PC-3 (cell line): ENCODE data around the gene ZNHIT6.

Experiments used
- EZH2 ChIP-seq: fragments of 300-600 bp; sonication (generic); IDR thresholded peaks from one replicate; pipeline ENCODE4 v1.6.1; 2017; ENCODE audit warnings: antibody characterized with exemption, mild to moderate bottlenecking, low read length; ENCODE audit not compliant: unreplicated experiment
- TF ChIP-seq, protein P1 (sequence below): fragments of 300-600 bp; sonication (generic); conservative IDR thresholded peaks from 2 replicates; pipeline ENCODE4 v1.5.1; 2017; ENCODE audit warnings: antibody characterized with exemption, low read depth, mild to moderate bottlenecking, low read length

DNA sequence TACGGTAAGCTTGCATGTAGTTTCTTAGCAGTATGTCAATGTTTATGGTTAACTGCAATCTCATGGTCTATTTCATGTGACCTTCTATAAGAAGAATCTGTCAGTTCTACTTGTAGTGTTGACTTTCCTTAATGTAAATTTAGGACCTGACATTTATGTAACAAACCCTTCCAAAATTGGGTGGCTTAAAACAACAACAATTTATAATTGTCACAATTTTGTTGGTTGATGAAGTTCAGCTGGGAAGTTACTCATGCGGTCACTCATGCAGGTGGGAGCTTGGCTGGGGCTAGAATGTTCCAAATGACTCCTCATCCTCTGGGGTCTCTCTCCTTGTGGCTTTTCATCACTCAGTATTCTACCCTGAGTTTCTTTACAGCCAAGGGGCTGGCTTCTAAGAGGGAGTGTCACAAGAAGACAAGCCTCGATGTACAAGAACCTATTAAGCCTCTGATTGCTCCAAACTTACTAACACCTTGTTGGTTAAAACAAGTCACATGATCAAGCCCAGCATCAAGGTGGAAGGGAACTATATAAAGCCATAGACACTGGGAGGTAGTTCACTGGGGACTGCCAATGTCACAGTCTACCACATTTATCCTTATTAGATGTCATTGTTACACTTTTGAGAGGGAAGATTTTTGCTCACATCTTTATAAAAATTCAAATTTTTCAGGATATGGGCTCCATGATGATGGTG is 103.8 kb downstream of the ZNHIT6 start:
- no peak for TF ChIP-seq EZH2
- TF ChIP-seq, protein P1, sequence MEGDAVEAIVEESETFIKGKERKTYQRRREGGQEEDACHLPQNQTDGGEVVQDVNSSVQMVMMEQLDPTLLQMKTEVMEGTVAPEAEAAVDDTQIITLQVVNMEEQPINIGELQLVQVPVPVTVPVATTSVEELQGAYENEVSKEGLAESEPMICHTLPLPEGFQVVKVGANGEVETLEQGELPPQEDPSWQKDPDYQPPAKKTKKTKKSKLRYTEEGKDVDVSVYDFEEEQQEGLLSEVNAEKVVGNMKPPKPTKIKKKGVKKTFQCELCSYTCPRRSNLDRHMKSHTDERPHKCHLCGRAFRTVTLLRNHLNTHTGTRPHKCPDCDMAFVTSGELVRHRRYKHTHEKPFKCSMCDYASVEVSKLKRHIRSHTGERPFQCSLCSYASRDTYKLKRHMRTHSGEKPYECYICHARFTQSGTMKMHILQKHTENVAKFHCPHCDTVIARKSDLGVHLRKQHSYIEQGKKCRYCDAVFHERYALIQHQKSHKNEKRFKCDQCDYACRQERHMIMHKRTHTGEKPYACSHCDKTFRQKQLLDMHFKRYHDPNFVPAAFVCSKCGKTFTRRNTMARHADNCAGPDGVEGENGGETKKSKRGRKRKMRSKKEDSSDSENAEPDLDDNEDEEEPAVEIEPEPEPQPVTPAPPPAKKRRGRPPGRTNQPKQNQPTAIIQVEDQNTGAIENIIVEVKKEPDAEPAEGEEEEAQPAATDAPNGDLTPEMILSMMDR, result no peak
